Cerebellar nuclear complex (tissue), 1 donor: ENCODE data around the gene HNRNPA0.
"Not testable (repeated sequence)": the region's sequence is repeated elsewhere in the genome, so short reads cannot be mapped to it uniquely, and the experiment has no call there.

ENCODE experiments used
- DNase-seq, 2 experiments: peaks; one replicate each; lab custom pipeline; 2025; lab: John Stamatoyannopoulos, UW

The HNRNPA0 gene

DNA sequence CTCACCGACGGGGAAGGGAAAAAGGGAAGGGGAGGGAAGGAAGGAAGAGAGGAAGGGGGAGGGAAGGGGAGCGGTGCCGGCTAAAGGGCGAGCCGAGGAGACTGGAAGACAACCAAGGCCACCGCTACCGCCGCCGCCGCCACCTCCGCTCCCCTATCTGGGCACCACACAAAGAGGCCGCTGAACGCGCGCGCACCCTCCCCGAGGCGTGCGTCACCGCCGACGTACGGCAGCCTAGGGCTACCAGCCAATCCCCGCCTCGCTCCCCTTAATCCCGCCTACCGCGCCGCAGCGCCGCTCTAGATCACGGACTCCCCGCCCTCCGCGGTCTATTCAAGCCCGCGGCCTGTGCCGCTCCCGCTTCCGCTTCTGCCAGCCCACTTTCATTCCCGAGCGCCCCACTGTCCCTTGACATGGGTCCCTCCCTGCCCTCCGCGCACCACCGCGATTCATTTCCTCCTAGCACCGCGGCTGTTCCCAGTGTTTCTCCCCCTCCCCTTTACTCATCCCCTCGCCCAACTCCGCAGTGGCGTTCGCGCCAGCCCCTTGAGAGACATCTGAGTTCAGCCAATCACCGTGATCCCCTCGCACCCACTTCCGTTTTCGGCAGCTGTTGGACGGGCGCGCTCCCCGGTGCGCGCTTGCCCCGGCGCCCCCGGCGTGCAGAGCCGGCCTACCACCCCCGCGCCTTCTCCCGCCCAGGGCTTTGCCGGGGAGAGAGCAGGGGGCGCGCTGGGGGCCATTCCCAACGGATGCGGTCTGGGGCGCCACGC lies at the start of gene HNRNPA0:
HNRNPA0 (minus strand) TSS at position 176 of the 773 bp plus-strand sequence. CDS start 297 bp downstream, outside the sequence.
- peak; percentile 10 to 87 for DNase-seq

DNA sequence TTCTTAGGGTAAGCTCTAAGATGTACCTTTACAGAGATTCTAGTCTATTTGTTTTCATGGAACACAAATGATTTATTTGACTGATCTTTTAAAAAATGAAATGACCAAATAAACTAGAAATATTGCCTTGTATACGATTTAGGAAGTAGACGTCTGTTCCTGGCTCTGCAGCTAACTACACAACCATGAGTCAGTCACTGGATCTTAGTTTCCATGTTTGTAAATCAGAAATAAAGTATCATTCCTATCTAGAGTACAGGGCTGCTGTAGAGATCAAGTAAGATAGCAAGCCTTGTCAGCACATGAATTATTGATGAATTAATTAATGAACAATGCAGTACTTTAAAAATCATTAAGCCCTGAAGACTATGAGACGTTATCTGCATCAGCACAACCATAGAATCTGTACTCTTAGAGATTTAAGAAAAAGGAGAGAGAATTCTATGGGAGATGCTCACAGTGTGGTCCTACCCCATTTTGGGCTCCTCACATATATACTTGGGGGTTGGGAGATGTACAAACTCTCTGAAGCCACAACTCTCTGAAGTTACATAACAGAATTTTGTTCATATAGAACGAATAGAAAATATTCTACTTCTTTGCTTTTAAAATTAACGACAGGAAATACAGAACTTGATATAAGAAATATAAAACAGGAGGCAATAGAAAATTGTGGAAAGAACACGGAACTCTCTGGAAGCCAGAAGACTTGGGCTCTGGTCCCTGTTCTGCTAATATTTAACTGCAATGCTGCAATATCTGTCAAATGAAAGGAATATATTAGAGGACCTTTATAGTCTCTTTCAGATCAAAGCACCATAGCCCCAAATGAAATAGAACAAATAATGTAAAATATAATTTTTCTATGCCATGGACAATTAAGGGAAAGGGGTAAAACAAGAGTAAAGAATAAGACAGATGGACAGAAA lies 48.4 kb upstream of the HNRNPA0 start:
- no peak for DNase-seq

DNA sequence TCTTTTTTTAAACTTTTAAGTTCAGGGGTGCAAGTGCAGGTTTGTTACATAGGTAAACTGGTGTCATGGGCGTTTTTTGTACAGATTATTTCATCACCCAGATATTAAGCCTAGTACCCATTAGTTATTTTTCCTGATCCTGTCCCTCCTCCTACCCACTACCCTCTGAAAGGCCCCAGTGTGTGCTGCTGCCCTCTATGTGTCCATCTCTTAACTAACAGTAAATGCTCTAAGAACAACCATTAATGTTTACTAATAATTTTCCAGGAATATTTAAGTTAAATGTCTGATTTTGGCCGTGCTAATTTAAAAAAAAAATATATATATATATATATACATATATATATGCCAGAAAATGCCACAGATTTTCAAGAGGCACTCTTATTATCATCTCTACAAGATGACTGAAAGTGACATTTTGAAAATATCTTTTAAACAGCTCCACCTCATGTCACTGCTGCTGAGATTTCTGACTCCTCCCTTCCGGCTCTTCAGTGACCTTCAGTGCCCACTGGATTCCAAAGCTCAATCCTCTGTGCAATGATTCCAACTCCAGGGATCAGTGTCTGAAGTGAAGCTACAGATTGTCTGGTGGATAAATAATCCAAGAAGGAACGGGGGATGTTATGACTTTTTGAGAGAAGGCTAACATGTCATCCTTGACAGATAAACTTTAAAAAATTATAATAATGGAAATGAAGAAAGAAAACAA lies 46.7 kb upstream of the HNRNPA0 start:
- DNase-seq: no peak

DNA sequence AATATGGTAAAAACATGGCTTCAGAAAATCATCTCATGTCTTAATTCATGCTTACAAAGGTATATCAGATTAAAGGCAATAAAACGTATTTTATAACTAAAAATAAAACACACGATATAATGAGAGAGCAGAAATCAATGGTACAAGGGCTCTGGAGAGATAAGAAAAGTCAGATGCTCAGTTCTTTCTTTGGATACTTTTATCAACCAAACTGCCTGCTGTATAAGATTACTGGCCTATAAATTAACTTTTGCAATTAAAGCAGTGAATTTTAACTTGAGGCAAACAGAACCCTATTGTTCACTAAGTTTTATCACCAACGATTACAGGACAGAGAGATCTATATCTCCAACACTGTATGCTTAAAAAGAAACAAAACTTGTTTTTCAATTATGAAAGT lies 42.1 kb upstream of the HNRNPA0 start:
- no peak for DNase-seq

DNA sequence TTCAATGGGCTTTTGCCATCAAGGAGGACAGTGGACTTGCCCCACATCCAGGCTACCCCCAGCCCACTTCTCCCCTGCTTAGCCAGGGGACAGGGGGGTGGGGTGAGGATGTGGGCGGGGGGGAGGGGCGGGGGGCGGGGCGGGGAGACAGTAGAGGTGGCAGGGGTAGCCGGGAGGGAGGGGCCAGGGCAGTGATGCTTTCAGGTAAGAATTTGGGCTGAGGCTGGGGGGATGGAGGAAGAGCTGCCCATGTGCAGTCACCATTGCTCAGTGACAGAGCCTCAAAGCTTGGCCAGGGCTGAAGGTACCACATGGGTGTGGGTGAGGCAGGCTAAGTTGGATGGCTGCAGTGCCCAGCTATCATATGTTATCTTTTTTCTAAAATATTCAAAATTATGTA lies 40.7 kb upstream of the HNRNPA0 start:
- no peak for DNase-seq

DNA sequence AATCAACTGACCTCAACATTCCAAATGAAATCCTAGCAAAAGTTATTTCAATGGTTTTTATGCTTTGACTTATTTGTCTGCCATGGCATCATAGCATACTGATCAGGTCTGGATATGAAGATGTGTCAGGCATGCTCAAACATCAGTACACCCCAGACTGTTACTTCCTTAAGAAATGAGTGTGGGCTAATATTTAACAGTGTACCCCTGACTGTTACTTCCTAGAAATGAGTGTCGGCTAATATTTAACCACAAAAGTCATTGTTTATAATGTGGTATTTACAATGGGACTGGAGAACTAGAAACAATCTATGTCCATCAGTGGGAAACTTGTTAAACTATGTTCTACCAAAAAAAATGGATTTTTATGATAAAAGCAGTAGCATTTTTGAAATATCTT lies 38.1 kb upstream of the HNRNPA0 start:
- no peak for DNase-seq

DNA sequence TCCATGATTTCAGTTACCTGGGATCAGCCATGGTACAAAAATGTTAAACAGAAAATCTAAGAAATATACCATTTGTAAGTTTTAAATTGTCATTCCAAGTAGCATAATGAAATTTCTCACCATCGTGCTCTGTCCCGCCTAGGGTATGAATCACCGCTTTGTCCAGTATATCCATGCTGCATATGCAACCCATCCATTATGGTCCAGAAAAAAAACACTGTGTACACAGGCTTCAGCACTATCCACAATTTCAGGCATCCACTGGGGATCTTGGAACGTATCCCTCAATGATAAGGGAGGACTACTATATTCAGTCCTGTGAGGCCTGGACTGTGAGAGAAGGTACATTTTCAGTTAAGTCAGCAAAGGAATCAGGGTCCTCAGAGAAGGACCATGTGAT lies 37.6 kb upstream of the HNRNPA0 start:
- DNase-seq: no peak

DNA sequence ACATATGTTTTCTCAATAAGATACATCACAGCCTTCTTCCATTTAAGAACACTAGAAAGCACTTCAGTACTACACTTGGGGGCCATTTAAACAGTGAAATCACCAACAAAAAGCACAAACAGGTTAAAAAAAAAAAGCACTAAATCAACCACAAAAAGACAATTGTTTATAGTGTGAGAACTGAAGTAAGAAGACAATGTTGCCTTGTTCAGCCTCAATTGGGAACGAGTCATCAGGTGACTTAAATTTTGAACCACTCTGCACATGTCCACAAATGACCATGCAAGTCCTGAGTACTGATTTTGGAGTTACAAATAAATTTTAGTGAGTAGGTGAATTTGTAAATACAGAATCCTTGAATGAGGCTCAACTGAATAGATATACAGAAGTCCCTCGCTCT lies 37.2 kb upstream of the HNRNPA0 start:
- no peak for DNase-seq

DNA sequence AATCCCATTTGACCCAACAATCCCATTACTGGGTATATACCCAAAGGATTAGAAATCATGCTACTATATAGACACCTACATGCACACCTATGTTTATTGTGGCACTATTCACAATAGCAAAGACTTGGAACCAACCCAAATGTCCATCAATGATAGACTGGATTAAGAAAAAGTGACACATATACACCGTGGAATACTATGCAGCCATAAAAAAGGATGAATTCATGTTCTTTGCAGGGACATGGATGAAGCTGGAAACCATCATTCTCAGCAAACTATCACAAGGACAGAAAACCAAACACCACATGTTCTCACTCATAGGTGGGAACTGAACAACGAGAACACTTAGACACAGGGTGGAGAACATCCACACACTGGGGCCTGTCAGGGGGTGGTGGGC lies 34.4 kb upstream of the HNRNPA0 start:
- not testable (repeated sequence) for DNase-seq

DNA sequence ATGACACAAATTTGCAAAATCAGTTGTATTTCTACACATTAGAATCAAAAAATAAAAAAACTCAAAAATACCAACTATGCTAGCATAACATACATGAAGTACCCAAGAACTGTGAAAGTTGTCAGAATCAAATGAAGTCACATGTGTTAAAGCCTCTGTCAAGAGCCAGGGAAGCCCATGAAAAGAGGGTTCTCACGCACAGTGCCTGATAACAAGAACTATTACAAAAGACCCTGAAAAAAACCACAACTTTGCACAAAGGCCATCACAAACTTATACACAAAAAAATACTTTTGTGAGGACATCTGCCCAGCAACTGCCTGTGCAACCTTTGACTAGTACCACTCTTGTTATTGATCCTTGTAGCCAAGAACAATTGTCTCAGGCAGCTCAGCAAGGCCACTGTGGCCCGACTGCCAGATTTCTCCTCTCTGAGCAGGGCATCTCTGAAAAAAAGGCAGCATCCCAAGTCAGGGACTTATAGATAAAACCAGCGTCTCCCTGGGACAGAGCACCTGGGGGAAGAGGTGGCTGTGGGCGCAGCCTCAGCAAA lies 28.9 kb upstream of the HNRNPA0 start:
- no peak for DNase-seq

DNA sequence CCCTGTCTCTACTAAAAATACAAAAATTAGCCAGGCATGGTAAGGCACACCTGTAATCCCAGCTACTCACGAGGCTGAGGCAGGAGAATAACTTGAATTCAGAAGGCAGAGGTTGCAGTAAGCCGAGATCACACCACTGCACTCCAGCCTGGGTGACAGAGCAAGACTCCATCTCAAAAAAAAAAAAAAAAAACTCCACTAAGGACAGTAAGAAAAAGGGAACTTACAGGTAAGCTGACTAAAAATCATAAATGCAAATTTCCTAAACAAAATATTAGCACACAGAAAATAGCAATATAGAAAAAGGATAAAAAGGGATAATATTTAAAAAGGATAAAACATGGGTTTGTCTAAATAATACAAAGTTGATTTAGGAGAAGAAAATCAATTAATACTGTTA lies 27.9 kb upstream of the HNRNPA0 start:
- DNase-seq: no peak

DNA sequence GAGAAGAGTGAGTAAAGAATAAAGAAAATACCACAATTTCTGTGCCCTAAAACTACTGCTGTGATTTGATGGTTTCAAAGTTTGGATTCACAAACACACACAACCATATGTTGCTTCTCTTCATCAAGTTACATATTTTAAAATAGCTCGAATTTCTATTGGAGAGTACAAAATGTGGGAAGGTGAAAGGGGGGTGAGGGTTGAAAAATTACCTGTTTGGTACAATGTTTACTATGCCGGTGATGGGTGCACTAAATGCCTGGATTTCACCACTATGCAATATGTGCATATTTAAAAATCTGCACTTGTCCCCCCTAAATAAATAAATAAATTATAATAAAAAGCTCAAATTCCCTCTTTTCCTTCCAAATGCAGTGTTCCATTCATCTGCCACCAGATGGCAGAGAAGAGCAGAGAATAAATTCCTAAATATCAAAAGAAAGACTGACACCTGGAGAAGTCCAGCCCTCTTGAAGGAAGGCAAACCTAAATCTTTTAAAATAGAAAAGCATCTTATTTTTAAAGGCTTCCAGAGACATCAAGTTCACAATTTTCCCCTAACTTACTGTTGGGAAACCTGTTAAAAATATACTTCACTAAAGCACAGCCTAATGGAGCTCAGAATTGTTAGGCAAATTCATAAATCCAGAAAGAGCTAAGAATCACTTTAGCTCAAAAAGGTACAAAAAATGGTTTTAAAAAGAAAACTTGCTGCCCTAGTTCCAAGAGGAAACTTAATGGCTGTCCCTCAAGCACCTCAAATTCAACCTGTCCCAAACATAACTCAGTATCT lies 24.8 kb upstream of the HNRNPA0 start:
- peak; percentile 21 to 74 for DNase-seq

DNA sequence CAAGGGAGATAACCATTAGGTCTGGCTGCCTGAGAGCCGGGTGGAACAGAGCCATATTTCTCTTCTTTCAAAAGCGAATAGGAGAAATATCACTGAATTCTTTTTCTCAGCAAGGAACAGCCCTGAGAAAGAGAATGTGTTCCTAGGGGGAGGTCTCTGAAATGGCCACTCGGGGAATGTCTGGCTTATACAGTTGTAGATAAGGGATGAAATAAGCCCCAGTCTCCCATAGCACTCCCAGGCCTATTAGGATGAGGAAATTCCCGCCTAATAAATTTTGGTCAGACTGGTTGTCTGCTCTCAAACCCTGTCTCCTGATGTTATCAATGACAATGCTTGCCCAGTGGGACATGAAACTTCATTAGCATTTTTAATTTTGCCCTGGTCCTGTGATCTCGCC lies 13.8 kb upstream of the HNRNPA0 start:
- DNase-seq: not testable (repeated sequence)

DNA sequence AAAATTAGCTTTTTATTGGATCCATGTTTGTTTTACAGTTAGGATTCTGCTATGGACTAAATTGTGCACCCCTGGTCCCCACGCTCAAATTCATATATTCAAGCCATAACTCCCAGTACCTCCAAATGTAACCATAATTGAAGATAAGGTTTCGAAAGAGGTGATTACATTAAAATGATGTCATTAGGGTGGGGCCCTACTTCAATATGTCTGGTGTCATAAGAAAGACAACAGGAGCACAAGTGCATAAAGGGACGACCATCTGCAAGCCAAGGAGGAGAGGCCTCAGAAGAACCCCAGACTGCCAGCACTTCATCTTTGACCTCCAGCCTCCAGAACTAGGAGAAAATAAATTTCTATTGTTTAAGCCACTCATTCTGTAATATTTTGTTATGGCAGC lies 7.4 kb upstream of the HNRNPA0 start:
- DNase-seq: no peak

DNA sequence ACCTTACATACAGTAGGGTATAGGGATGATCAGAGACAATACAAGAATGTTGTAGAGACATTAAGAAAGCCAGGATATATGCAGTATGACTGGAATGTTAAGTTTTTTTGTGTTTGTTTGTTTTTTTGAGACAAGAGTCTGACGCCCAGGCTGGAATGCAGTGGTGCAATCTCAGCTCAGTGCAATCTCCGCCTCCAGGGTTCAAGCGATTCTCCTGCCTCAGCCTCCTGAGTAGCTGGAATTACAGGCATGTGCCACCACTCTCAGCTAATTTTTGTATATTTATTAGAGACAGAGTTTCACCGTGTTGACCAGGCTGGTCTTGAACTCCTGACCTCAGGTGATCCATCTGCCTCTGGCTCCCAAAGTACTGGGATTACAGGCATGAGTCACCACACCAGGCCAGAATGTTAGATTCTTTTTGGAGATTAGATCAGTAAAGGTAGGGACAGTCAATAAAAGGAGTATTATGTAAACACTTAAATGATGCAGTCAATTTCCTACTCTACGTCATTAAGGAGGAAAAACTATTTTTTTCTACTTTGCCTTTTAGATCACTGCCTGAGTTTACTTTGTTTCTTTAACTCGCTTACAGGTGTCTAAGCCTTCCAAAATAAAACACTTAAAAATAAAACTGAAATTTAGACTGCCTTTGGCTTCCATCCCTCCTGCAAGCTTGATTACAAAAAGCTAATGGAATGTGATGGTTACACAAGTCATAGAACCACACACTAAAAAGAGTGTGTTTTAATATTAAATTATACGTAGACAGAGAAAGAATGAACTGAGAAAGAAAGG lies 6.8 kb upstream of the HNRNPA0 start:
- no peak for DNase-seq

DNA sequence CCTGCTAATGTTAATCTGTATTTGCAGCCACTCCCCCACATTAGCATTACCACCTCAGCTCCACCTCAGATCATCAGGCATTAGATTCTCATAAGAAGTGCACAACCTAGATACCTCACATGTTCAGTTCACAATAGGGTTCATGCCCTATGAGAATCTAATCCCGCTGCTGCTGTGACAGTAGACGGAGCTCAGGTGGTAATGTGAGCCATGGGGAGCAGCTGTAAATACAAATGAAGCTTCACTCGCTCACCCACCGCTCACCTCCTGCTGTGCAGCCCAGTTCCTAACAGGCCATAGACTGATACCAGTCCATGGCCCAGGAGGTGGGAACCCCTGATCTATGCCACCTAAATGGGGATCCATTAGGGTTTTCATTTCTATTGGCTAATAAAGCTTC lies 6.1 kb upstream of the HNRNPA0 start:
- DNase-seq: no peak

DNA sequence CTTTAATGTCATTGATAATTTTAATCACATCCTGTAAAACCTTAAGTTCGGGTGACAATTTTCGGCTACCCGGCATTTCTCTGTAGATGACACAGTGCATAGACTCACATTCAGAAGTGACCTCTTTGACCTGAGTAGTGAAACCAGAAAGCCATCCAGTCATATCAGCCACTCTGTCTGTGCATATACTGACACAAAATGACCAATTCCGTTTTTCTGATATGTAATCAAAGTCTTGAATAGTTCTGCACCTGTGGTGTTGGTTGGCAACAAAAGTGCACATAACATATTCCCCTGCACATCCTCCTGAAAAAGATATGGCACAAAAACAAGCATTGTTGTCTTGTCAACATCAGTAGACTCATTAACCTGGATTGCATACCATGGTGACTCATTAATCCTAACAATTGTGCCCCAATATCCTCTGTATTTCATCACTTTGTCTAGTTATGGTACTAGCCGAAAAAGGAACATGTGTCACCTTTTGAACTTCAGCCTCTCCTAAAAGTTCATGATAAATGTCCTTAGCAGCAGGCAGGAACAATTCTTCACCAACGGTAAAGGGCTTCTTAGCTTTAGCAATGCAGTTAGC lies 4.6 kb upstream of the HNRNPA0 start:
- no peak for DNase-seq

DNA sequence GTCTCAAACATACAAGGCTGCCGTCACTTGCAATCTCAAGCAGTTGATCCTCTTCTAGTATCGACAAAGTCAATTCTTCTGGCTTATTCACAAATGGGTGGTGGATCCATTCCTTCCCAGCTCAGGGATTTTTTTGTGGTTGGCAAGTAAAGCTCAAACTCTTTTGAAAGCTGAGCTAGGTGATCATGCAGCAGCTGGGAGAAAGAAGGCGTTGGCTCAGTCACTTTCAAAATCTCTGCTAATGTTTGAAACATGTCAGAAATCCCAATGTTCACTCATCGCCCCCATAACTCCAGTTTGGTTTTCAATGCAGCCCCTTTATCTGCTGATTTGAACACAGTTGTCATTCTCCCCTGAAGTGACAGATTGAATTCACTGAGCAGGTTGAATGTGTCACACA lies 4.0 kb upstream of the HNRNPA0 start:
- no peak for DNase-seq

DNA sequence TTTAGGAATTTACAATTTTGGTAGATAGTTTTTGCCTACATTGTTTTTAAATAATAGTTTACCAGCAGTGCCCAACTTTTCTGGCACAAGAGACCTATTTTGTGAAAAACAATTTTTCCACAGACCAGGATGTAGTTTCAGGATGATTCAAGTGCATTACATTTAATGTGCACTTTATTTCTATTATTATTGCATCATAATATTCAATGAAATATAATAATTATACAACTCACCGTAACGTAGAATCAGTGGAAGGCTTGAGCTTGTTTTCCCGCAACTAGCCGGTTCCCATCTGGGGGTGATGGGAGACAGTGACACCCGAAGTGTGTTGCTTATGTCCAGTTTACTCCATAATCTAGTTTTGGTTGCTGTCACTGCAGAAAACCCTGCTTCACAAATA lies 3.5 kb upstream of the HNRNPA0 start:
- DNase-seq: no peak
